ENCODE results near the gene BDH1. TPM values are rescaled to one million over a fixed set of nuclear protein-coding genes. Genes with fewer than 3 reads are reported as not detected.
"Not testable (repeated sequence)": the region's sequence is repeated elsewhere in the genome, so short reads cannot be mapped to it uniquely, and the experiment has no call there.

Gene BDH1
- total RNA-seq, 1 donor from 2014 or later: 146 TPM

DNA sequence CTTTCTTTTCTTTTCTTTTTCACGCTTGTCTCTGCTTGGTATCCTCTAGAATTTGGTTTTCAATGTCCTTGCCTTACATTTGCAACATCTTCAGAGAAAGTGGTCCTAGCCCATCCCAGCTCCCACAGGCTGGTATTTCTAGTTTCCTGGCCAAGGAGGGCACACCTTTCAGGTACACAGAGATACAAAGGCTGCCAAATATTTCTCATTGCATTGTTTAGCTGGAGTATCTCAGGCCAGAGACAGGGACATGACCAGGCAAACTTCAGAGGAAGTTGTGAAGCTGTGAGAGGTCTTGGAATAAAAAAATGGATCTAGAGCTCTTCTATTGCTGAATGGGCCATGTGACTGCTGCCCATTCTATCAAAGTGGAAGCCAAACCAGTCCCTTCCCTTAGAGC, 68.9 kb downstream of the BDH1 start:
- H3K4me3 Mint-ChIP-seq (ENCODE audit: low read depth): no peak overlapping the region
- intact Hi-C loops (cut with micrococcal nuclease): no loop called here
- no peaks in the 10 kb centered on the region for H3K4me1 Mint-ChIP-seq (ENCODE audit: low read depth)
- DNase-seq (ENCODE audit: low spot score): no peak
- H3K9me3 Mint-ChIP-seq: no peaks in the 10 kb centered on the region
- no peaks in the 10 kb centered on the region for H3K36me3 Mint-ChIP-seq (ENCODE audit: low read depth)
- peaks cover 6% of the 10 kb centered on the region for H3K27me3 Mint-ChIP-seq (ENCODE audit: low read depth)
- no peak overlapping the region for H3K27ac Mint-ChIP-seq

DNA sequence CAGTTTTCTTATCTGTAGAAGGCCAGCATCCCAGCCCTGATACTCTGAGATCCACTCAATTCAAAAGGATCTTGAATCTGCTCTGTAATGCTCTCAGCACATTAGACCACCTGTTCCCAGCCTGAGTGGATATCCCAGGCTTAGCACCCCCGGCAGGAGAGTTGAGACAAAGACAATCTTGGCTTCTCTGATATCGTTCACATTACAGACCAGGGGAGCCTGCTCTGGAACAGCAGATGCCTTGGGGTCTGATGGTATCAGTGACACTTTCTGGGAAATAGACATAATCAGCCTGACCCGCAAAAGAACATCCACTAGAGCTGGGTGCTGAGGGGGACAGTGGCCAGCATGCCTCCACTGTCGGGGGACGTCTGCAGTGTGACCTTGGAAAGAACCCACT, 70.6 kb downstream of the BDH1 start:
- no peak overlapping the region for H3K27ac Mint-ChIP-seq
- no peak overlapping the region for H3K4me3 Mint-ChIP-seq (ENCODE audit: low read depth)
- no peaks in the 10 kb centered on the region for H3K9me3 Mint-ChIP-seq
- peaks cover 14% of the 10 kb centered on the region for H3K27me3 Mint-ChIP-seq (ENCODE audit: low read depth)
- H3K4me1 Mint-ChIP-seq (ENCODE audit: low read depth): no peaks in the 10 kb centered on the region
- DNase-seq (ENCODE audit: low spot score): no peak
- H3K36me3 Mint-ChIP-seq (ENCODE audit: low read depth): no peaks in the 10 kb centered on the region
- intact Hi-C loops (cut with micrococcal nuclease): no loop called here

DNA sequence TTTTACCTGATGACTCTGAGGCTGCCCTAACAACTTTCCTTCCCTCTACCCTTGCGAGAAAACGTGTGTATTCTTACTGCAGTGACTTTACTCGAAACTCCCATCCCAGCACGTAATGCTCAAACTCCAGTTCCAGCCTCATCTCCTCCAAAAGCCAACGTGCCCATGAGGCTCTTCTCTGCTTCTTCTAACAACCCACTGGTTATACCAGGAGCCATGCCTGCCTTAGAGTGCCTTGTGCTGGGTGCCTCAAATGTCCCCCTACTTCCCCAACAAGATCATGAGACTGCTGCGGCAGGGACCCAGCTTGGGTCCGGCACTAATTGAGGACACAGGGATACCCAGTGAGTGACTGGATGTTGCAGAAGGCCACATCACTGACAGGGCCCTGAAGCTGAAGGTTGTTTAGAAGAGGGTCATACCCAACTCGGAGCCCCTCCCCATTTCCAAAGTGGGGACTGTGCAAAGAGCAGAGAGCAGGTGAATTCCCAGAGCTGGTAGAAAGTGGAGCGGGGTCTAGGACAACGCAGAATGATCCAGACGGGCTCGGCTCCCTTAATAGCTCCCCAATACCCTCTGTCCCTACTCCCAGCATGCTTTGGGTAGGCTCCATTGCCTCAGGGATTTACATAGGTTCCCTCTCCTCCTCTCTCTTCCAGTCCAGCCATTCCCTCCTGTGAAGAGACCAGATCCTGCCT, 71.4 kb downstream of the BDH1 start:
- Mint-ChIP-seq H3K36me3 (ENCODE audit: low read depth) (no peaks in the 10 kb centered on the region), H3K4me1 (ENCODE audit: low read depth) (no peaks in the 10 kb centered on the region), H3K27me3 (ENCODE audit: low read depth) (peaks cover 19% of the 10 kb centered on the region), H3K4me3 (ENCODE audit: low read depth) (no peak overlapping the region), H3K9me3 (no peaks in the 10 kb centered on the region), H3K27ac (no peak overlapping the region)
- intact Hi-C loops (cut with micrococcal nuclease): no loop called here
- no peak for DNase-seq (ENCODE audit: low spot score)

DNA sequence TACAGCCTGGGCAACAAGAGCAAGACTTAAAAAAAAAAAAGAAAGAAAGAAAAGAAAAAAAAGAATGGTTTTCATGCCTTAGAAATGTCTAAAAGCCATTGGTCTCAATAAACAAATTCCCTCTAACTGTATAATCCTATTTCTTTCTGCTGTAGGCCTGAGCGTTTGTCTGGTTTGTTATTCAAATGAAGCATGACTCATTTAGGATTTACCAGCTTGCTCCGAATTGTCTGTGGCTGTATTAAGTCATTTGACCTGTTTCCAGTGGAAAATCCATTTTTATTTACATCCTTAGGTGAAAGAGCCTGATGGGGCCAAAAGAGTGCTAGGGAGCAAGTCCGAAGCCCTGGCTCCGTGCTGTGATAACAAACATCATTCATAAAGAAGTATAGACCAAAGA, 73.8 kb downstream of the BDH1 start:
- H3K27me3 Mint-ChIP-seq (ENCODE audit: low read depth): peaks cover 16% of the 10 kb centered on the region
- DNase-seq (ENCODE audit: low spot score): no peak
- no peaks in the 10 kb centered on the region for H3K4me1 Mint-ChIP-seq (ENCODE audit: low read depth)
- no peak overlapping the region for H3K27ac Mint-ChIP-seq
- H3K4me3 Mint-ChIP-seq (ENCODE audit: low read depth): no peak overlapping the region
- no peaks in the 10 kb centered on the region for H3K36me3 Mint-ChIP-seq (ENCODE audit: low read depth)
- no peaks in the 10 kb centered on the region for H3K9me3 Mint-ChIP-seq
- intact Hi-C loops (cut with micrococcal nuclease): no loop called here

DNA sequence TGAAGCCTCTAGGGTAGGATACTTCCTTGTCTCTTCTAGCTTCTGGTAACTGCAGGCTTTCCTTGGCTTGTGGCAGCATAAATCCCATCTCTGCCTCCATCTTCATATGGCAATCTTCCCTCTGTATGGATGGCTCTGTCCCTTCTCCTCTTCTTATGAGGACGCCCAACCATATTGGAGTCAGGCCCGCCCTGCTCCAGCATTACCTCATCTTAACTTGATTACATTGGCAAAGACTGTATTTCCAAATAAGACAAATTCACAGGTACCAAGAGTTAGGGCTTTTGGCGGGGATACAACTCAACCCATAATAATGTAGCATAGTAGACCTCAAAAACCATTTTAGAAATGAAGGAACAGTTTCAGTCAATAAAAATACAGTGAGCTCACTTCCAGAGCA, 75.4 kb downstream of the BDH1 start:
- H3K36me3 Mint-ChIP-seq (ENCODE audit: low read depth): no peaks in the 10 kb centered on the region
- H3K9me3 Mint-ChIP-seq: no peaks in the 10 kb centered on the region
- intact Hi-C loops (cut with micrococcal nuclease): no loop called here
- peaks cover 15% of the 10 kb centered on the region for H3K27me3 Mint-ChIP-seq (ENCODE audit: low read depth)
- no peak for DNase-seq (ENCODE audit: low spot score)
- no peak overlapping the region for H3K4me3 Mint-ChIP-seq (ENCODE audit: low read depth)
- peaks cover 2% of the 10 kb centered on the region for H3K4me1 Mint-ChIP-seq (ENCODE audit: low read depth)
- no peak overlapping the region for H3K27ac Mint-ChIP-seq

DNA sequence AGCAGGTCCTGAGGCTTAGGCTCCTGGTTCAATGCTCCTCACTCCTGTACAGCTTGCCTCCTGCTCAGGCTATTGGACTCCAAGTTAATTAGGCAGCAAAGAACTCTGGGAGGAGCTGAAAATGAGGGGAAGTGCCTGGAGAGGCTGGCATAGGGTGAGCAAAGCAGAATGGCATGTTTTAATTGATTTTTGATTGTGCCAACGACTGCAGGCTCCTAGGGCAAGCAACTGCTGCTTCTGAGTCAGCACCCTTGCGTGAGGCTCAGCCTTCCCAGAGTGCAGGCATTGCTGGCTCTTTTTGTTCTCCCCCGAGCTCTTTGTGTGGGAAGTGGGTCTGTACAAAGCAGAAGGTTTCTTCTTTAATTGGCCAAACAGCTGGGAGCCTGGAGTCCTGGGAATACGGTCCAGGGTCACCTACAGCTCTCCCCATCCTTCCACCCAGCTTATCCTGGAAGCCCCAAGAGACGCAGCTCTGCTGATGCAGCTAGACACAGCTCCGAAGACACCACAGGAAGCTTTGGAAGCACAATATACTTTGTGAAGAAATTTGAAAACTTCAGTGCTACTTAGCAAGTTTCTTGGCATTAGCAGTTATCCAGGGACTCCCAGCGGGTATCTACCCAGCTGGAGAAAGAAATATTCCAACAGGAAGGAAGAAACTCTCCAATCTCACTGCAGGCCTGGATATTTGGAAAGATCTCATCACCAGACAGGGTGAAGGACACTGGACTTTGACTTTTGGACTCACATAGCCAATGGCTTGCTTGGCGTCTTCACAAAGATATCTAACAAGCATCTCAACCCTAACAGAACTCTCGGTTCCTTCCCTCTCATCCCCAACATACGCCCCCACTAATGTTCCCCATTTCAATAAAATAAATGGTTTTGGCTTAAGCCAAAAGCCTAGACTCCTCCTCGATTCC, 76.8 kb downstream of the BDH1 start:
- H3K36me3 Mint-ChIP-seq (ENCODE audit: low read depth): no peaks in the 10 kb centered on the region
- no peak overlapping the region for H3K27ac Mint-ChIP-seq
- DNase-seq (ENCODE audit: low spot score): no peak
- peaks cover 2% of the 10 kb centered on the region for H3K4me1 Mint-ChIP-seq (ENCODE audit: low read depth)
- H3K4me3 Mint-ChIP-seq (ENCODE audit: low read depth): no peak overlapping the region
- peaks cover 16% of the 10 kb centered on the region for H3K27me3 Mint-ChIP-seq (ENCODE audit: low read depth)
- H3K9me3 Mint-ChIP-seq: no peaks in the 10 kb centered on the region
- intact Hi-C loops (cut with micrococcal nuclease): no loop called here

DNA sequence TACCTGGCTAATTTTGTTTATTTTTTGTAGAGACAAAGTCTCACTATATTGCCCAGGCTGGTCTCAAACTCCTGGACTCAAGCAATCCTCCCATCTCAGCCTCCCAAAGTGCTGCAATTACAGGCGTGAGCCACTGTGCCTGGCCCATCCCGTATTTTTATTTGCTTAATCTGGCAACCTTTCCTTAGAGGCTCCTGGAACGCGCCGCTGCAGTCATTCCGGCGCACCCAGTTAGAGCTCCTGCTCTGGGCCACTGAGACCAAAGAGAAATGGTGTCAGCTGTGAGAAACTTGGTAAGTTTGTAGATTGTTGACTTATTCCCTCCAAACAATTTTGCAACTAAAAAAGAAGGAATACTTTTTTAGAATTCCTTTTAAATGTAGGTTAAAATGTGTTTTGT, 78.0 kb downstream of the BDH1 start:
- peaks cover 17% of the 10 kb centered on the region for H3K27me3 Mint-ChIP-seq (ENCODE audit: low read depth)
- H3K36me3 Mint-ChIP-seq (ENCODE audit: low read depth); H3K4me3 Mint-ChIP-seq (ENCODE audit: low read depth); intact Hi-C loops (cut with micrococcal nuclease); H3K4me1 Mint-ChIP-seq (ENCODE audit: low read depth); H3K9me3 Mint-ChIP-seq; H3K27ac Mint-ChIP-seq; DNase-seq (ENCODE audit: low spot score): not testable (repeated sequence)

DNA sequence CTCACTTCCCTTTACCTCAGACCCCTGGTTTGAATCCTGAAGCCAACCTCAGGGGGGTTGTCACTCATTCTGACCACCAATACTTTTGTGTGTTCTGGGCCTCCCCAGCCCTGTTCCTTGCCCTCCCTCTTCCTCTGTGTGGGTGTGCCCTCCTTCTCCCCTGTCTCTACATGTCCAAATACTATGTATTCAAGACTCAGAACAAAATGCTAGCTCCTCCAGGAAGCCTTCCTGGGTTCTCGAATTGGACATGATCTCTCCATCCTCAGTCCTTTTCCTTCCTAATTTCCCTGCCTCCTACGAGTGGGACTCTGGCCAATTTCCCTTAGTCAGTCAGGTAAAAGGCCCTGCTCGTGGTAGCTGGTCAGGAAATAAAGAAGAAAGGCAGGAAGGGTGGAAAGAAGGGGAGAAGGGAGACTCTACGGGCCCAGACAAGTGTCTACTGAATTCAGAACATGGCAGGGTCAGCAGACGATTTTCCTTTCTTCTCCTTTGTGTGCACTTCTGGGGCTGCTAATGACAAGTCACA, 79.7 kb downstream of the BDH1 start:
- Mint-ChIP-seq H3K27me3 (ENCODE audit: low read depth) (peaks cover 15% of the 10 kb centered on the region), H3K4me3 (ENCODE audit: low read depth) (no peak overlapping the region), H3K9me3 (no peaks in the 10 kb centered on the region), H3K27ac (no peak overlapping the region), H3K4me1 (ENCODE audit: low read depth) (peaks cover 2% of the 10 kb centered on the region), H3K36me3 (ENCODE audit: low read depth) (no peaks in the 10 kb centered on the region)
- intact Hi-C loops (cut with micrococcal nuclease): no loop called here
- no peak for DNase-seq (ENCODE audit: low spot score)

DNA sequence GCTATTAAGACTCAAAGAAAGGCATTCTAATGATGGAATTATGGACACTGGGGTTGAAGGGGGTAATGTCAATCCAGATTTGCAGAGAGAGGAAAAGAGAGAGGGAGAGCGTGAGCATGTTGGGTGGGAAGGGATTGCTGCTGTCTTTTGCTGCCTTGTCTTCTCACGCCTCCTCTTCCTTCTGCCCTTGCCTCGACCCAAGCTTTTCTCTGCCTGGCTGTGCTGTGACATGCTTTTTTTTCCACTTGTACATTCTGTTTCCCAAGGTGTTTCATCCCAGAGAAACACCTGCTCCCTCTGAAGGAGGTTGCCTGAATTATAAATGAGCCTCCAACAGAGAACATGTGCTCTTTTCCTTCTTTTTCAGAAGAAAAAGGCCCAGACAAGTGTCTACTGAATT, 80.3 kb downstream of the BDH1 start:
- no peaks in the 10 kb centered on the region for H3K36me3 Mint-ChIP-seq (ENCODE audit: low read depth)
- peaks cover 13% of the 10 kb centered on the region for H3K27me3 Mint-ChIP-seq (ENCODE audit: low read depth)
- H3K4me3 Mint-ChIP-seq (ENCODE audit: low read depth): no peak overlapping the region
- H3K9me3 Mint-ChIP-seq: no peaks in the 10 kb centered on the region
- H3K4me1 Mint-ChIP-seq (ENCODE audit: low read depth): peaks cover 2% of the 10 kb centered on the region
- intact Hi-C loops (cut with micrococcal nuclease): no loop called here
- H3K27ac Mint-ChIP-seq: no peak overlapping the region
- no peak for DNase-seq (ENCODE audit: low spot score)

DNA sequence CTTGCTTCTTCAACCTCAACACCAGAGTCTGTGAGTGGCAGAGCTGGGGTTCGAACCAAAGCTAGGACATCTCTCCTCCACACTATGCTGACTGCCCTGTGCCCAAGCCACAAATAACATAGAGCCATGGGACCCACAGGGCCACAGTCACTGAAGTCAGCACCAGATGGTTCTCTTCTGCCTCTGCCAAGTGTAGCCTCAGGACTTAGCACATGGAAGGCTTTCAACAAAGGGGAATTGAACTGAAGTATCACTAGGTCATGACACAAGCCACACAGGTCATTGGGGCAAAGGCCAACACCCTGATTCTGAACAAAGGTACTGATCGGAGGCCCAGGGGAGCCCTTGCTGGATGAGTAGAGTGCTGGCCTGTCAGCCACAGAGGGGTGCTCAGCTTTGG, 83.6 kb downstream of the BDH1 start:
- Mint-ChIP-seq H3K27me3 (ENCODE audit: low read depth) (peaks cover 23% of the 10 kb centered on the region), H3K4me1 (ENCODE audit: low read depth) (peaks cover 10% of the 10 kb centered on the region), H3K4me3 (ENCODE audit: low read depth) (no peak overlapping the region), H3K27ac (no peak overlapping the region), H3K9me3 (no peaks in the 10 kb centered on the region), H3K36me3 (ENCODE audit: low read depth) (no peaks in the 10 kb centered on the region)
- intact Hi-C loops (cut with micrococcal nuclease): no loop called here
- no peak for DNase-seq (ENCODE audit: low spot score)

DNA sequence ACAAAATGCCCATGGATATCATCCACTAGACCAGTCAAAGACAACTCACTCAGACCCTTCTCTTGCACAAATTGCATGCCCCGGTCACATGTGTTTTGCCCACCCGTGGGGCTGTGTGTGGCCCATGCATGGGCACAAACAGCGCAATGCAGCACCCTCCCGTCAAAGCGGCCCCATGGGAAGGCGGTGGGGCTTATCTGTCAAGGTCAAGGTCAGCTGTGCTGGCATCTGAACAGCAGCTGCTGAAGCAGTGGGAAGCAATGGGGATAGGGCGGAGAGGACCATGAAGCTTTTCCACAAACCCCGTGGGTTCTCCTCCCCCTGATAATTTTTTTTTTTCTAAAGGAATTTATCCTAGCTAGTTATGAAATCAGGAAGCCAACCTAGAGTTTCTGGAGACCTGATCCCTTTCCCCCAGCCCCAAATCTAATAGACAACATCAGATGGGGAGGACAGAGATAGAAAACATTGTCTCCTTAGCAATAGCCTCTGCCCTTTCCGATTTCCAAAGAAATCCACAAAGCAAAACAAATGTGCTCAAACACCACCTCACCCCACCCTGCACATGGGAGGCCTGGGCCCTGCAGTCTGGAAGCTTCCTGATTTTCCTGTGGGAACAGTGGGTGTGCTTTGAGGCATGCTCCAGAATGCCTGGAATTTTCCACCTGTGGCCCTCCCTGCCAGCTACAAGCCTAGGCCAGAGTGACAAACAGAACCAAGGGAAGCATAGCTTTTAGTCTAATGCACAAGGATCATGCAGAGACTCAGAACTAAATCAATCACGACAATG, 84.4 kb downstream of the BDH1 start:
- no peaks in the 10 kb centered on the region for H3K36me3 Mint-ChIP-seq (ENCODE audit: low read depth)
- peaks cover 28% of the 10 kb centered on the region for H3K27me3 Mint-ChIP-seq (ENCODE audit: low read depth)
- H3K9me3 Mint-ChIP-seq: no peaks in the 10 kb centered on the region
- no peak for DNase-seq (ENCODE audit: low spot score)
- intact Hi-C loops (cut with micrococcal nuclease): no loop called here
- H3K4me3 Mint-ChIP-seq (ENCODE audit: low read depth): no peak overlapping the region
- H3K27ac Mint-ChIP-seq: no peak overlapping the region
- peaks cover 13% of the 10 kb centered on the region for H3K4me1 Mint-ChIP-seq (ENCODE audit: low read depth)

DNA sequence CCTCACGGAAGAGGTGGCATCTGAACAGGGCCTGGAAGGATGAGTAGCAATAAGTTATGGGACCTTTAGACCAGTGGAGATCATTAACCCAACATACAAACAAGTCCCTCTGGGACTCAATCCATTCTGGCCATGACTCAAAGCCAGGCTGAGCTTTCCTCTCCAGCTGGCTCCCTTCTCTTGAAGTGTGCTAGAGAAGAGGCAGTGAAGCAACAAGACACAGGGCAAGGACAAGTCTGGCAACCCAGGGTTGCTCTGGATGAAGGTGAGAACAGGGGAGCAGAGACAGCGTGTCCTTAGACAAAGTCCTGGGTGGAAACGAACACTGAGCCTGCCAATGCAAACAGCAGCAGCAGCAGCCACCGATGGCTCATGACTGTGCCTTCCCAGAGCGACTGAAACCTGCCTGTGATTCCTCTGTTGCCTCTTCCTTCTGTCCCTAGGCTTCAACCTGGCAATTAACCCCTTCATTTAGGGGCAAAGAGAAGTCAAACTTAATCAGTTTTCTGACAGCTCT, 86.8 kb downstream of the BDH1 start:
- intact Hi-C loops (cut with micrococcal nuclease): no loop called here
- no peaks in the 10 kb centered on the region for H3K36me3 Mint-ChIP-seq (ENCODE audit: low read depth)
- DNase-seq (ENCODE audit: low spot score): no peak
- peaks cover 33% of the 10 kb centered on the region for H3K27me3 Mint-ChIP-seq (ENCODE audit: low read depth)
- no peaks in the 10 kb centered on the region for H3K9me3 Mint-ChIP-seq
- H3K27ac Mint-ChIP-seq: no peak overlapping the region
- H3K4me3 Mint-ChIP-seq (ENCODE audit: low read depth): no peak overlapping the region
- peaks cover 16% of the 10 kb centered on the region for H3K4me1 Mint-ChIP-seq (ENCODE audit: low read depth)
